Midbrain (tissue), 1 donor: ENCODE data around the gene LARGE2.
"Not testable (repeated sequence)": the region's sequence is repeated elsewhere in the genome, so short reads cannot be mapped to it uniquely, and the experiment has no call there.

Experiments used
- DNase-seq: peaks from one replicate; lab custom pipeline; 2025; lab: John Stamatoyannopoulos, UW

Gene LARGE2

DNA sequence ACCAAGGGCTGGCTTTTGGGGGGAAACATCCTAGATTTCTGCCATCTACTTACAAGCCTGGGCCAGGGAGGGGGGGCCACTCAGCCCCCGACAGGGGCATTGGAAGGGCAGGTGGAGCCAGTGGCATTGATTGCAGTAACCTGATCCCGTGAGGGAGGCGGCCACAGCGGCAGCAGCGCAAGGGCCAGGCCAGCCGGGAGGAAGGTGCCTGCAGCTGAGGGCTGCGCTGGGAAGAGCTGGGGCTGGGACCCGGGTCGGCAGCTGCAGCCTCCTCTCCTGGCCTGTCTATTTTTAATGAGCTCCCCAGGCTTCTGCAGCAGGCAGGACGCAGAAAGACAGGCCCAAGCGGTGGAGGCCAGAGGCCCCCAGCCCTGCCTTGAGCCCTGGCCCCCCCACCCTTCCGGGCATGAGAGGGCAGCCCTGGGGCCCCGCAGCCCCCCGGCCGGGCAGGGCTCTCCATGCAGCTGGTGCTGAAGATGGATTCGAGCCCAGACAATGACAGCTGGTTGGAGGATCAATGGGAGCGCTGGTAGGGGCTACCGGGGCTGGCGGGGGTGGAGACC is 26.0 kb upstream of the LARGE2 start:
- no peak for DNase-seq

DNA sequence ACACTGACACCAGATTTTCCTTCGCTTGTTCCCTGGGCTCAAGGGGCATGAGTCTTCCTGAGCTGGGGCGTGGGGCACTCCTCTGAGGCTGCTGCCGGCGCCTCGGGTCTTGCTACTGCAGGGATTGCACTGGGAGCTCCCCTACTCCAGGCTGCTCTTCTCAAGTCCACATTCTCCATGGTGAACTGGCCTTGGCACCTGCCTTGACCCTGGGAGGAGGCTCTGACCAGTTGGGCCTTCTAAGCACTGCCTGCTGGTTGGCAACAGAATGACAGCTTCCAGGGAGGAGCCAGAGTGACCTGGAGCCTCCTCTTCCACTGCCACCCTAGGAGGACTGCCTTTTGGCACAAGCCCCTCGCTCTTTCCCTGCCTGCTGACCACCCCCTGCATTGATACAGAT is 24.9 kb upstream of the LARGE2 start:
- DNase-seq: no peak

DNA sequence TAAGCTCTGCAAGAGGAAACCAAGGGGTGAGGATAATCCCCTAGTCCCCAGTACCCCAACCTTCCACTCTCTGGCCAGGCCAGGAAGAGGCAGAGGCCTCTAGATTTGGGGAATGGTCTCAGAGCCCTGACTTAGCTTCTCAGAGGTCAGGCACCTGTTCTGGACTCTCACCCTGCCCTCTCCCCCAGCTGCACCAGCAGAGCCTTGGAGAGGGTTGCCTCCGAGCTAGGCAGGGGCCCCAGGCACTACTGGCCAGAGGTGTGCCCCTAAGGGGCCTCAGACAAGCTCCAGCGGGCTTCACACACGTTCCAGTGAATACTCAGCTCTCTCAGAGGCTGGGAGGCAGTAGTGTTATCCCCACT is 23.4 kb upstream of the LARGE2 start:
- no peak for DNase-seq

DNA sequence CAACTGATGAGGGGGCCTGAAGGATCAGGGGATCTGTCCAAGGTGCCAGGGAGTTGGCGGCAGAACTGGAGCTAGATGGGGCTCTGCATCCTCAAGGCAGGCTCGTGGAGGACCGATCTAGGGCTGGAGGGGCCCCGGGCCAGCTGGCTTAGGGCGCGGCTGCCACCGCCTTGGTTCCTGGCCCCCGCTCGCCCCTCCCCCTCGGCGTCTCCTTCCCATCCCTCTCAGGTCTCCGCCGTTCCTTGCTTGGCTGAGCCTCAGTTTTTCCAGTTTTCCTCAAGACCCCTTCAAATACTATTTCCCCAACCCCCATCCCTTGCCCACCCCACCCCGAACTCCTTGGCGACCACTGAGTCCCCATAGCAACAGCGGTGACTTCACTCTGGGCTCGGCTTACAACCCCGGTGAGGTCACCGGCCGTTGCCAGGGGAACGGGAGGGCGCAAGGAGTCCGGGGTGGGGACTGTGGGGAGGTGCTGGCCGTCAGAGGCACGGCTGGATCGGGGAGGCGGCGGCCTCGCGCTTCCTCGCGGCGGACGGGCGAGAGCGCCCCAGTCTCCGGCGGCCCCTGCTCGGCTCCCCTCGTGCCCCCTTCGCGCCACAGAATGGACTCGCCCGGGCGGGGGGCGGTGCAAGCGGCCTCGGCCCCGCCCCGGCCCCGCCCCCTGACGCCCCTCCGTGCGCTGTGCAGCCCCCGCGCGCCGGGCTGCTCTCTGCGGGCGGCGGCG is 22.8 kb upstream of the LARGE2 start:
- DNase-seq: peak; percentile 90

DNA sequence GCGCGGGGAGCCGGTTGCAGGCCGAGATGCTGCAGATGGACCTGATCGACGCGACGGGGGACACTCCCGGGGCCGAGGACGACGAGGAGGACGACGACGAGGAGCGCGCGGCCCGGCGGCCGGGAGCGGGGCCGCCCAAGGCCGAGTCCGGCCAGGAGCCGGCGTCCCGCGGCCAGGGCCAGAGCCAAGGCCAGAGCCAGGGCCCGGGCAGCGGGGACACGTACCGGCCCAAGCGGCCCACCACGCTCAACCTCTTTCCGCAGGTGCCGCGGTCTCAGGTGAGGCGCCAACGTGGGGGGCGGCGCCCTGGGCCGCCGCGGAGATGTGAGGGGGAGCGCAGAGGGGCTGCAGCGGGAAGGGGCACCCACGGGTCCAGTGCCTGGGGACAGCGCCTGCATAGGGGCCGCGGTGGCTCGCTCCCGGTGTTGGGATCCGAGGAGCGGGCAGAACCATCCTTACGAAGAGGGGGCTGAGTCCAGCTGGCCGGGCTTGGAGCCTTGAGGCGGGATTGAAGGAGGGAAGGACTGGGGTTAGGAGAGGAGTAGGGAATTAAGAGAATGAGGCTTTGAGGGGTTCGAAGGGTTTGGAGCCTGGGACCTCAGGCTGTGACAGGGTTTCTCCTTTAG is 22.2 kb upstream of the LARGE2 start:
- not testable (repeated sequence) for DNase-seq

DNA sequence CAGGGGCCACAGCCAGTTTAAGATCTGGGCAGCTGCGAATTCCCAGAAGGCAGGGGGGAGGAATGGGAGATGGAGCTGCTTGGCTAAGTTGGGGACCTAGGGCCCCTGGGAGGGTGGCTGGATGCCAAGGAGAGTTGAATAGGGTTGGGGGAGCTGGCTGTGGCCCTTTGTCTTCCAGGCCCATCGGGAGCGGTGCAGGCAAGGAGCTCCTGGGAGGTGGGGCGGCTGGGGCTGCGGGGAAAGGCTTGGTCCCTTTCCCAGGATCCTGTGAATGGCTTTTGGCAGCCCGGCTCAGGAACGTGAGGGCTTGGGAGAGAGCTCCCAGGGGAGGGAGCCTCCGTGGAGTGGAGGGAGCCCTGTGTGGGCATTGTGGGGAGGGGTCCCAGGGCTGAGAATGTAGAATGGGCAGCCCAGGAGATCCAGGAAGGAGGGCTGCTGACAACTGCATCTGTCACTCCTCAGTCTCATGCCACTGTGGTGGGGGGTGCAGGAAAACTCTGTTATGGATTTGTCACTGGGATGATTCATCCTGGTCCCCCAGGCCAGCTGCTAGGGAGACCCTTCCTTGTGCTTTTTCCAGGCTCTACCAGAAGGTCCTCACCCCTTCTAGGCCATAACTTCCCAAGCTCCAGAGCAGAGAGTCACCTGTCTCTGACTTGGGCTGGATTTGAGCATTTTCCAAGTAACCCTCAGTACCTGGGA is 21.4 kb upstream of the LARGE2 start:
- peak; percentile 70 for DNase-seq

DNA sequence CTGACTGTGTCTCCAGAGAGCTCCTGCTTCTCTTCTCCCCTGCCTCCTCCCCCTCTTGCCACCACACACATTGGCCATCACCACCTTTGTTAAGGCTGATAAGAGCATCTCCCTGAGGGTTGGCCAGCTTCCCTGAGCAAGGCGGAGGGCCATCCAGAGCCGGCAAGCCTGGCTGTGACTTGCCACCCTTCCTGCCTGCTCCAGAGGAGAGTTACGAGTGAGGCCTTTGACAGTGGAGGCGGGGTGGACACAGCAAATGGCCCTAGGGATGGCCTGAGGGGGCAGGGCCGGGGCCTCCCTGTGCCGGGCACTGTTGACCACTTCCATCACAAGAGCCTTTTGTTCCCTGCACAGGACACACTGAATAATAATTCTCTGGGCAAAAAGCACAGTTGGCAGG is 20.8 kb upstream of the LARGE2 start:
- peak; percentile 88 for DNase-seq

DNA sequence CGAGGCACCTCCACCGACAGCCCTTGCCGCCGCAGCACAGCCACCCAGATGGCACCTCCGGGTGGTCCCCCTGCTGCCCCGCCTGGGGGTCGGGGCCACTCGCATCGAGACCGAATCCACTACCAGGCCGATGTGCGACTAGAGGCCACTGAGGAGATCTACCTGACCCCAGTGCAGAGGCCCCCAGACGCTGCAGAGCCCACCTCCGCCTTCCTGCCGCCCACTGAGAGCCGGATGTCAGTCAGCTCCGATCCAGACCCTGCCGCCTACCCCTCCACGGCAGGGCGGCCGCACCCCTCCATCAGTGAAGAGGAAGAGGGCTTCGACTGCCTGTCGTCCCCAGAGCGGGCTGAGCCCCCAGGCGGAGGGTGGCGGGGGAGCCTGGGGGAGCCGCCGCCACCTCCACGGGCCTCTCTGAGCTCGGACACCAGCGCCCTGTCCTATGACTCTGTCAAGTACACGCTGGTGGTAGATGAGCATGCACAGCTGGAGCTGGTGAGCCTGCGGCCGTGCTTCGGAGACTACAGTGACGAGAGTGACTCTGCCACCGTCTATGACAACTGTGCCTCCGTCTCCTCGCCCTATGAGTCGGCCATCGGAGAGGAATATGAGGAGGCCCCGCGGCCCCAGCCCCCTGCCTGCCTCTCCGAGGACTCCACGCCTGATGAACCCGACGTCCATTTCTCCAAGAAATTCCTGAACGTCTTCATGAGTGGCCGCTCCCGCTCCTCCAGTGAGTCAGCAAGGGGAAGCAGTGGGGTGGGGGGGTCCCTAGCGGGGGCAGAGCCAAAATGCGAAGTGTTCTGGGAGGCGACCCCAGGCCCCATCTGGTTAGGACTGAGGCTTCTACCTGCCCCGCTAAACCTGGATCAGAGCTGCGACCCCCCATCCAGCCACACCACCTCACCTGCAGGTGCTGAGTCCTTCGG is 19.7 kb upstream of the LARGE2 start:
- DNase-seq: no peak

DNA sequence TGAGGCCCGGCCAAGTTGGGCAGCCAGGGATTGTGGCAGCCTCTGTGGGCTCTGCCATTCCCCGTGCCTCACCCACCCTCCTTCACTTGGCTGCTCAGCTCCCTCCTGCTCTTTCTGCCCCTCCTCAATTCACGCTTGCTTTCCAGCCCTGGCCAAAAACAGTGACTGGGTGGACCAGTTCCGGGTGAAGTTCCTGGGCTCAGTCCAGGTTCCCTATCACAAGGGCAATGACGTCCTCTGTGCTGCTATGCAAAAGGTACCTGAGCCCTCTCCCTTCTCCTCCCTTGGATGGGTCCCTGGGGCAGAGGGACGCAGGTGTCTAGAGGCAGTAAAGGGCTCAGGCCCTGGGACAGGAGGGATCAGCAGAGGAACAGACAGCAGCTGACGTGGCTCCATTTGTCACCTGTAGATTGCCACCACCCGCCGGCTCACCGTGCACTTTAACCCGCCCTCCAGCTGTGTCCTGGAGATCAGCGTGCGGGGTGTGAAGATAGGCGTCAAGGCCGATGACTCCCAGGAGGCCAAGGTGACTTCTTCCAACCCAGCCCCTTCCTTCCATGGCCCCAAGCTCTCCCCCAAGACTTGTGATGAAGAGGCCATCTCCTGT is 18.0 kb upstream of the LARGE2 start:
- DNase-seq: no peak

DNA sequence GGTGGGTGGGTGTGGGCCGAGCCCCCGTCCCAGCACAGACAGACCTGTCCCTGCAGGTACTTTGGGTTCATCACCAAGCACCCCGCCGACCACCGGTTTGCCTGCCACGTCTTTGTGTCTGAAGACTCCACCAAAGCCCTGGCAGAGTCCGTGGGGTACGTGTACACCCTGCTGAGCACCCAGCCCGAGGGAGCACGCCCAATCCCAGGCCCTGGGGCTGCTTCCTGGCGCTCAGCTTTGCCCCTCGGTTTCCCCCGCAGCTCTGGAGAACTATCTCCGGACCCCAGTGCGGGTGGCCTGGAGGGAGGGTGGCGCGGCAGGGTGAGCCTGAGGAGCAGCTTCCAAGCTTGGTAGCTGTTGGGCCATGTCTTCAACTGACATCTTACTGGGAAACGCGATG is 17.4 kb upstream of the LARGE2 start:
- no peak for DNase-seq

DNA sequence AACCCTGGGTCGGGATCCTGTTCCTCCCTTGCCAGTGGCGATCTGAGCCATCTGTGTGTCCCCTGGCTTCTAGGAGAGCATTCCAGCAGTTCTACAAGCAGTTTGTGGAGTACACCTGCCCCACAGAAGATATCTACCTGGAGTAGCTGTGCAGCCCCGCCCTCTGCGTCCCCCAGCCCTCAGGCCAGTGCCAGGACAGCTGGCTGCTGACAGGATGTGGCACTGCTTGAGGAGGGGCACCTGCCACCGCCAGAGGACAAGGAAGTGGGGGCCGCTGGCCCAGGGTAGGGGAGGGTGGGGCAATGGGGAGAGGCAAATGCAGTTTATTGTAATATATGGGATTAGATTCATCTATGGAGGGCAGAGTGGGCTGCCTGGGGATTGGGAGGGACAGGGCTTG is 16.9 kb upstream of the LARGE2 start:
- not testable (repeated sequence) for DNase-seq

DNA sequence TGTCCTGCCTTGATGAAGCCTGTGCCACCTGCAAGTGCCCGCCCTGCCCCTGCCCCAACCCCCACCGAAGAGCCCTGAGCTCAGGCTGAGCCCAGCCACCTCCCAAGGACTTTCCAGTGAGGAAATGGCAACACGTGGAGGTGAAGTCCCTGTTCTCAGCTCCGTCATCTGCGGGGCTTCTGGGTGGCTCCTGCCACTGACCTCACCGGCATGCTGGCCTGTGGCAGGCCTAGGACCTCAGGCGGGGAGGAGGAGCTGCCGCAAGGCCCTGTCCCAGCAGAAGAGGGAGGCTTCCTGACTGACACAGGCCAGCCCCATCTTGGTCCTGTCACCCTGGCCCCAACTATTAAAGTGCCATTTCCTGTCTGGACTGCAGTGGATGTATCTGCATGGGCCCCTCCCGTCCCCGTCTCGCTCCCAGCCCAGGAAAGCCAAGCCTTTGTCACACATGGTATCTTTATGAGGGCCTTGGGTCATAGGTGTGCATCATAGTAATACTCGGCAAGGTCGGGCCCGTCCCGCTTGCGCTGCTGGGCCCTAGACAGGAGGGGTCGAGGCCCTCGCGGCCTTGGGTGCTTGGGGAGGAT is 16.3 kb upstream of the LARGE2 start:
- DNase-seq: no peak

DNA sequence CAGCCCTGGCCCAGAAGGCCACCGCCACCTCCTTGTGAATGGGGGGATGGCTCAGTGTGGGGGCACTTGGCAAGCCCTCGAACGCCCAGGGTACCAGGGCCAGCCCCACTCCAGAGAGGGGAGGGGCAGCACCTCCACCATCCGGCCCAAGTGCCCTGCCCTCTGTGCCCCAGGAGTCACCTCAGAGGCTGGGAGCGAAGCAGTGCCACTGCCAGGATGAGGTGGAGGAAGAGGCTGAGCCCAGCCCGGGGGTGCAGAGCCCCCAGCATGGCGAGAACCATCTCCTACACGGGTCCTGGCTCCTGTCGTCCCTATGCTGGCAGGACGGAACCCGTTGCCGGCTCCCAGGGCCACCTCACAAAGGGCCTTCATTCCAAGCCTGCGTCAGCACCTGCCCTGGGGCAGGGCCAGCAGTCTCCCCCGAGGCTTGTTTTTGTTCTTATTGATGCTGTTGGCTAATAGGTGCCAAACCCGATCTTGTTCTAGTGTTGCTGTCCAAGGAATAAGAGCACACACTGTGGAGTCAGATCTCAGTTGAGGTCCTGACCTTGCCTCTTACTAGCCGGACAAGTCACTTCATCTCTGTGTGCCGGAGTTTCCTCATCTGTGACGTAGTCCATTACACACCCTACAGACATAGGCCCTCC is 15.4 kb upstream of the LARGE2 start, which contains the start of gene FREY1:
Gene FREY1, minus strand, starts transcription at position 307 of the 647 bp plus-strand sequence. Its CDS starts 26 bp downstream, at position 281.
- DNase-seq: no peak

DNA sequence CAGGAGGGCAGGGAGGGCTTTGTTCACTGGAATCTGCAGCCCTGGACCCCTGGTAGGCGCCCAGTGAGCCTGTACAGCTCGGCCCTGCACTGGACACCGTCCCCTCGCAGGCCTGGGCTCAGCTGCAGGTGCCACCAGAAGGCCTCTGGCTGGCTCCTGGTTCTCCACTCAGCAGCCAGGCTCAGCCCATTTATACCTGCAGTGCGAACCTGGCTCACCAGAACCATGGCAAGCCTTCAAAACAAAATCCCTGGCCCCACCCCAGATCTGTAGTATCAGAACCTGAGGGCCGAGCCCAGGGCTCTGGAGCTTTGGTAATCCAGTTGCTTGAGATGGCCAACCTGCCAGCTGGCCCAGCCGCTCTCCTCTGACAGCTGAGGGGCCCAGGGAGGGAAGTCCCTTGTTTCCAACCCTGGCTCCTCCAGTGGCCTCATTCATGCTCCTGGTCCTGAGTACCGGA is 14.5 kb upstream of the LARGE2 start:
- peak; percentile 25 for DNase-seq

DNA sequence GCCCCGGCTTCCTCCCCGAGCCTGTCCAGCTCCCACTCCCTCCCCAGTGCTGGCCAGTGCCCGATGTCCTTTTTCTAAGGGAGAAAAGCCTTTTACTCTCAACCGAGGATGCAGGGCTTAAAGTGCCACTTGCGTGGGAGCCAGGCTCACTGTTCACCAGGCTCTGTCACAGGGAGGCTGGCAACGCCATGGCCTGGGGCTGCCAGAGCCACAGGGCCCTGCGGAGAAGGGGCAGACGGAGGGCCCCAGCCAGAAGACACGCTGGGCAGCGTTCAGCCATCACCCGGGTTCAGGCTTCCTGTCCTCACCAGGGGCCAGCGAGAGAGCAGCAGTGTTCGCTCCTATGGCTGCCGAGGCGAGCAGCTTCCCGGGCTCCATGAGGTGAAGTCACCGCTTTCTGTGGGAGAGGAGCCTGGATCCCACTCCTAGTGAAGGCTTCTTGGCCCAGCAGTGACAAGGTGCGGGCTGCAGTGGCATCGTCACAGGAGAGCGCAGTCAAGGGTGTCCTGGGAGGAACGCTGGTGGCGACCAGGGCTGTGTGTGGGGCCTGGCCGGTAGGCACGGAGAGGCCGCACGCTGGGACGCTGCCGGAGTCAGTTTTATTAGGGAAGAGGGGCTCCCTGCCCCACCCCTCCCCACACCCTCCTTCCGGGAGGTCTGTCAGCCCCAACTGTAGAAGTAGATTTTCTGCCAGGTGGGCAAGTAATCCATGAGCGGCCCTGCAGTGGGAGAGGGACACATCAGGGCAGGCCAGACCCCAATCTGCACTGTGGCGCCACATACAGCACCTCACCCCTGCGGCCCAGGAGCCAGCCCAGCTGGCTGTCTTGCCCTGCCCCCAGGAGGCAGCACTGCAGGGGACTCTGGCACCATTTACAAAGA is 12.6 kb upstream of the LARGE2 start:
- DNase-seq: no peak

DNA sequence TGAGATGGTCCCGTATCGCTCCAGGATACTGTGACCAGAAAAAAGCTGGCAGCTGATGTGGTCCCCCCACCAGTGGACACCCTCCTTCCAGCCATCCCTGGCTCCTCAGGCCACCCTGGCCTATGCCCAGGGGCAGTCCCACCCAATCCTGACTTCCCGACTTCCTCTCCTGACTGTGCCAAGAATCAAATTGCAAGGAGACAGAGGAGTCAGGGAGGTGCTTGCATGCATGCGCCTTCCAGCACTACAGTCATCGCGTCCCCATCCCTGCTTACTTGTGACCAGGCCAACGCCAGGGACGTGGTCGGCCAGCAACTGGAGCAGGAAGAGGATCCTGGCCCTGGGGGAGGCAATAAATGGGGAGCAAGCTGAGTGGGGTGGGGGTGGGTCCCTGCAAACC is 11.8 kb upstream of the LARGE2 start:
- no peak for DNase-seq

DNA sequence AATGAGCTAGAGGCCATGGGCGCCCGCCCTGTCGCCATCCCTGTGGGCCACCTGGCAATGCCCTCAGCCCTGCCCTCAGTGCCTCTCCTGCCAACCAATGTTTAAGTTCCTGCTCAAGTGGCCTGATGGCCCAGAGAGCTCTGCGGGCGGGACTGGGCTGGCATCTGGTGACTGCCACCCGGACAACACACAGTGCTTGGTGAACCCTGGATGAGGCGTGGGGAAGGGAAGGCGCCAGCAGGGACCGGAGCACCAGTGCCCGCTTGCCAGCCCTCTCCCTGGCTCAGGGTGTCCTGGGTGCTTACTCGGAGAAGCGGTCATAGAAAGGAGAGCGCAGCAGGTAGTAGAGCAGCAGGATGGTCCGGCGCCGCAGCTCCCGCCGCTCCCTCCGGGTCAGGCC is 8.9 kb upstream of the LARGE2 start:
- no peak for DNase-seq

DNA sequence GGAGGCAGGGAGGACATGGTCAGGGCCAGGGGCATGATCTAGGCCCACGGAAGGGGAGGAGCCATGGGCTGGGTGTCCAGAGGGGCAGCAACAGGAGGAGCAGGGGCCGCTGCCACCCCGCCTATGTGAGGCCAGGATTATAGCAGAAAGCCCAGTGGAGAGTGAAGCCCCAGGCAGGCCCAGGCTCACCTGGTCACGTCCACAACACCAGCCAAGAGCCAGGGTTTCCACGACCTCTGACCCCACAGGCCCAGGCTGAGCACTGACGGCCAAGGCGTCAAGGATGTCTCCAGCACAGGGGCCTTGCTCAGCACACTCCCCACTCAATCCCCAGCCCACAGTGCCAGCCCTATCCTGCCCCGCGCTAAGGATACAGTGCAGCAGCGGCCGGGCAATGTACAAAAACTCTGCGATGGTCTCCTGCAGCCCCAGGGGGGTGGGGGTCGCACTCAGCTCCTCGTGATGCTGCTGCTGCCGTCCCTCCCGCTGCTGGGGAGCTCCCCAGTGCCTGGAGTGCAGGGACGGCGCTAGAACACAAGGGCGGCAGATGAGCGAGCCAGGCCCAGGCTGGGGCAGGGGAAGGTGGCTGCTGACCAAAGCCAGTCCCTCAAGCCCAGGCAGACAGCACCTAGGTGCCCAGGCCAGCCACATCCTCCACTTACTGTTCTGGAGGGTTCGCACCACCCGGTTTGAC is 8.4 kb upstream of the LARGE2 start:
- DNase-seq: no peak

DNA sequence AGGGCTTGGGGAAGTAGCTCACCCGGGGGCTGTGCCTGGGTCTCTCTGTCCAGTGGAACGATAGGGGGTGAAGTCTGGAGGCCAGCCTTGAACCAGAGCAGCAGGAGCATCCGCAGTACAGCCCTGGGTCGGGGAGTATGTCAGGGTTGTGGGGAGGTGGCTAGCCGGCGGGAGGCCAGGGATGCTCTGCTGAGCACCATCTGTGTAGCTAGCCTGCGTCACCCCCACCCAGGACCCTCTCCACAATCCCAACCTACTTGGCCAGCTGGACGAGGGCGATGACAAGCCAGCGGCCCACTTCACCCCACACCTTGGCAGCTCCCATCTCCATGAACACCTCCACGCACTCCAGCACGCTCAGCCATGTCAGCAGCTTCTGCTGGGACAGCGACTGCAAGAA is 7.0 kb upstream of the LARGE2 start:
- DNase-seq: no peak
